Endothelial cell of umbilical vein (primary cell): Measurements from ENCODE around the gene MACO1.

Experiments used
- EZH2 ChIP-seq: IDR thresholded peaks from 2 replicates; pipeline ENCODE4 v1.6.1; 2012; ENCODE audit warnings: borderline replicate concordance, low read depth, mild to moderate bottlenecking, moderate library complexity, low read length, inconsistent platforms; ENCODE audit not compliant: severe bottlenecking
- TF ChIP-seq, protein P1 (sequence below), 2 donors: IDR thresholded peaks; 1 replicate in 1 of 2; 2 replicates in 1 of 2; pipeline ENCODE4 v1.5.1; 2011; ENCODE audit warnings: low read length in 2 of 2, mild to moderate bottlenecking in 2 of 2, moderate library complexity in 2 of 2, control low read depth in 1 of 2, inconsistent platforms in 1 of 2, low read depth in 1 of 2; ENCODE audit not compliant: insufficient read depth in 1 of 2; ENCODE audit errors: extremely low read depth in 1 of 2
- TF ChIP-seq, protein P2 (sequence below): IDR thresholded peaks from 2 replicates; pipeline ENCODE4 v1.6.1; 2011; ENCODE audit not compliant: insufficient read depth, insufficient read length

DNA sequence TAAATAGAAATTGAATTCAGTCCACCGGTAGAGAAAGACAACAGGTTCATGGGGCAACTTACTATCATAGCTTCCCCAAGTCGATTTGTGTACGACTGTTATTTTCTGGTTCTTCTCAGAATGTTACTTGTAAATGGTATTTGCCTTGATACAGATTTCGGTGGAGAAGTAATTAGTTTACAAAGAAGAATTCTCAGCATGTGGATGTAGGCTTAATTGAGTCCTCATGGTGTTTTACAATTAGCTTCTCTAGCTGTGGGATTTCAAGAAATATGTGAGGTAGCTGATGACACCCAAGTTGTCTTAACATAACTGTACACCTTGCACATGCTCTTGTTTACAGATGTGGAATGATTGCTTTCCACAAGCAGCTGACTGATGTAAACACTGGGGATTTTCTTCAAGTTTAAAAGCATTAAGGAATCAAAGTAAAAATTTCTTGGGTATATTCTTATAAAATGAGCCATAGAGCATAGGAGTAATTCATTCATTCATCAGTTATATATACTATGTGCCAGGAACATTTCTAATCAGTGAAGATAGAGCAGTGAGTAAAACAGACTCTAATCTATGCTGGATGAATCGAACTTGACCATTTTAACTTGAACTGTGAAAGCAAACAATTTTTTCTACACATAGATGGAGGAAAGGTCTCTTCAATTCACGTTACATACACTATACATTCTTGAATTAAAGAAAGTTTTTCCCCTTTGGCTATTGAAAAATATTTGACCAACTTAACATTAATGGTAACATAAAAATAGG is 1.4 kb downstream of the MACO1 start:
- TF ChIP-seq, protein P1, sequence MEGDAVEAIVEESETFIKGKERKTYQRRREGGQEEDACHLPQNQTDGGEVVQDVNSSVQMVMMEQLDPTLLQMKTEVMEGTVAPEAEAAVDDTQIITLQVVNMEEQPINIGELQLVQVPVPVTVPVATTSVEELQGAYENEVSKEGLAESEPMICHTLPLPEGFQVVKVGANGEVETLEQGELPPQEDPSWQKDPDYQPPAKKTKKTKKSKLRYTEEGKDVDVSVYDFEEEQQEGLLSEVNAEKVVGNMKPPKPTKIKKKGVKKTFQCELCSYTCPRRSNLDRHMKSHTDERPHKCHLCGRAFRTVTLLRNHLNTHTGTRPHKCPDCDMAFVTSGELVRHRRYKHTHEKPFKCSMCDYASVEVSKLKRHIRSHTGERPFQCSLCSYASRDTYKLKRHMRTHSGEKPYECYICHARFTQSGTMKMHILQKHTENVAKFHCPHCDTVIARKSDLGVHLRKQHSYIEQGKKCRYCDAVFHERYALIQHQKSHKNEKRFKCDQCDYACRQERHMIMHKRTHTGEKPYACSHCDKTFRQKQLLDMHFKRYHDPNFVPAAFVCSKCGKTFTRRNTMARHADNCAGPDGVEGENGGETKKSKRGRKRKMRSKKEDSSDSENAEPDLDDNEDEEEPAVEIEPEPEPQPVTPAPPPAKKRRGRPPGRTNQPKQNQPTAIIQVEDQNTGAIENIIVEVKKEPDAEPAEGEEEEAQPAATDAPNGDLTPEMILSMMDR (IDR thresholded peaks at IDR 0.05; ENCODE audit: extremely low read depth in 1 of 2, insufficient read depth in 1 of 2, low read depth in 1 of 2, low read length in 2 of 2), result no peak
- TF ChIP-seq EZH2, result no peak
- TF ChIP-seq, protein P2, sequence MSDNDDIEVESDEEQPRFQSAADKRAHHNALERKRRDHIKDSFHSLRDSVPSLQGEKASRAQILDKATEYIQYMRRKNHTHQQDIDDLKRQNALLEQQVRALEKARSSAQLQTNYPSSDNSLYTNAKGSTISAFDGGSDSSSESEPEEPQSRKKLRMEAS, result no peak
